ENCODE results near the gene ARL10.

DNA sequence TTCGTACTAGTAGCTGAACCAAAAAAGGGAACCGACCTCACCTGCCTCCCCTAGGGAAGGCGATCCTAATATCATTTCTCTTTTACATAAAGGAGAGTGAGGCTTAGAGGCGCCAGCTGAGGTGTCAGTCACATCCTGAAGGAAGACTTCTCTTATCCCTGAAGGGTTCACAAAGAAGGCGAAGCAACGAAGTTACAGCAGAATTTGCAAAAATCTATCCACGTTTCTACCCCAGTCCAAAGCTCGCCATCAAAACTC lies 3.1 kb upstream of the ARL10 start:
- TF ChIP-seq, protein P1, sequence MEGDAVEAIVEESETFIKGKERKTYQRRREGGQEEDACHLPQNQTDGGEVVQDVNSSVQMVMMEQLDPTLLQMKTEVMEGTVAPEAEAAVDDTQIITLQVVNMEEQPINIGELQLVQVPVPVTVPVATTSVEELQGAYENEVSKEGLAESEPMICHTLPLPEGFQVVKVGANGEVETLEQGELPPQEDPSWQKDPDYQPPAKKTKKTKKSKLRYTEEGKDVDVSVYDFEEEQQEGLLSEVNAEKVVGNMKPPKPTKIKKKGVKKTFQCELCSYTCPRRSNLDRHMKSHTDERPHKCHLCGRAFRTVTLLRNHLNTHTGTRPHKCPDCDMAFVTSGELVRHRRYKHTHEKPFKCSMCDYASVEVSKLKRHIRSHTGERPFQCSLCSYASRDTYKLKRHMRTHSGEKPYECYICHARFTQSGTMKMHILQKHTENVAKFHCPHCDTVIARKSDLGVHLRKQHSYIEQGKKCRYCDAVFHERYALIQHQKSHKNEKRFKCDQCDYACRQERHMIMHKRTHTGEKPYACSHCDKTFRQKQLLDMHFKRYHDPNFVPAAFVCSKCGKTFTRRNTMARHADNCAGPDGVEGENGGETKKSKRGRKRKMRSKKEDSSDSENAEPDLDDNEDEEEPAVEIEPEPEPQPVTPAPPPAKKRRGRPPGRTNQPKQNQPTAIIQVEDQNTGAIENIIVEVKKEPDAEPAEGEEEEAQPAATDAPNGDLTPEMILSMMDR (IDR thresholded peaks at IDR 0.05 in 4 of 5, conservative IDR thresholded peaks at IDR 0.05 in 1 of 5): no peak
- no peak for TF ChIP-seq POLR2A (IDR thresholded peaks at IDR 0.05)

All from gastrocnemius medialis (tissue), 4 donors.